ENCODE measurements around the gene C4orf51.
A peak's percentile ranks its signal among the peaks of the same experiment; 100 is the strongest.
"Not testable (repeated sequence)": the region's sequence is repeated elsewhere in the genome, so short reads cannot be mapped to it uniquely, and the experiment has no call there.

The C4orf51 gene

DNA sequence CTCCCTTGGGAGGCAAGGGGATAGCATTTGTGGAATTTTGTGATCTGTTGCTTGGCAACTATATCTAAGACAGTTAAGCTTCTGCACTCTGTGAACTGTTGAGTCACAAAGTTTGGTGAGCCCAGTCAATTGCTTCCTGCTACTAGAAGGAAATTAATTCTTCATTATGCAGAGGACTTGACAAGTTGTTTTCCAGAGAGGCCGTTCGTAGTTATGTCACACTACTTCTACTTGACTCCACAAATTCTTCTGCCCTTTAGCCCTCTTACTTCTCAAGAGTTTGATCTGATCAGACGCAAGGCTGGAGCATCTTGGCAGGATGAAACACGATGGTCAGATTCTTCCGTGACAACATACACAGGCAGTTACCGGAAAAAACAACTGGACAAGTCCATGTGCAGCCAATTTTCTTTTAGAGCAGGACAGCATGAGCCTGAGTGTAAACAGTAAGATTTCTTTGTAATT is at the start of gene C4orf51:
Gene C4orf51, plus strand, starts transcription at position 156 of the 465 bp plus-strand sequence. Its CDS starts 58 bp downstream, at position 214.
- DNase-seq (ENCODE audit: low read depth): peak; percentile 15

DNA sequence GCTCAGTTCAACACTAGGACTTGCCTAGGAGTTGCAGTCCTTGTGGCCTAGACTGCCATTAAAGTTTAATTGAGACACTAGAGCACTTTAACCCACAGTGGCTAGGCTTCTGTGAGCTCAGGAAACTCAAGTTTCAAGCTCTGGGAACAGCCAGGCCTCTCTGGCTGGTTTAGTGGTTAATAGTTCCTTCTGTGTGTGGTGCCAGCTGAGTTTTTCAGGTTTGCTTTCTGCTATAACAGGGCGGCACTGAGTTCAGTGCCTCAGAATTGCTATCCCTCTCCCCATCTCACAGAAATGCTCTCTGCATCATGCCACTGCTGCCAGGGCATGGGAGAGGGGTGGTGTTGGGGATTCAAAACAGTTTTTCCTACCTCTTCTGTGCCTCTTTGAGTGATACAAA is 44.8 kb upstream of the C4orf51 start:
- DNase-seq (ENCODE audit: low read depth): no peak

DNA sequence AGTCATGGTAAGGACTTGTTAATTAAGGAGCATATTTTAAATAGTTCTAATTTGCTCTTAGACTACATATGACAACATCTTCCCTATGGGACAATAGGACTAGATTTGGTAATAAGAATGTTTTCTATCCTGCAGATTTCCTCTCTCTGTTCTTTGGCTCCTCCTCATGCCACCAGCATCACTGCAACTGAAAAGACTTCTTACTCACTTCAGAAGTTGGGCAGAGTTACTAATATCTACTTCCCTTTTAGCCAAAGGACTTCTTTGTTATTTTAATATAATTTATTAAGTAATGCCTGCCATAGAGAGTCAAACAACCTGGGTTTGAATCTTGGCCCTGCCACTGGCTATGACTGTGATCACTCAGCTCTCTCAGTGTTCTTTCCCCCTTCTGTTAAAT is 44.3 kb upstream of the C4orf51 start:
- DNase-seq (ENCODE audit: low read depth): no peak

DNA sequence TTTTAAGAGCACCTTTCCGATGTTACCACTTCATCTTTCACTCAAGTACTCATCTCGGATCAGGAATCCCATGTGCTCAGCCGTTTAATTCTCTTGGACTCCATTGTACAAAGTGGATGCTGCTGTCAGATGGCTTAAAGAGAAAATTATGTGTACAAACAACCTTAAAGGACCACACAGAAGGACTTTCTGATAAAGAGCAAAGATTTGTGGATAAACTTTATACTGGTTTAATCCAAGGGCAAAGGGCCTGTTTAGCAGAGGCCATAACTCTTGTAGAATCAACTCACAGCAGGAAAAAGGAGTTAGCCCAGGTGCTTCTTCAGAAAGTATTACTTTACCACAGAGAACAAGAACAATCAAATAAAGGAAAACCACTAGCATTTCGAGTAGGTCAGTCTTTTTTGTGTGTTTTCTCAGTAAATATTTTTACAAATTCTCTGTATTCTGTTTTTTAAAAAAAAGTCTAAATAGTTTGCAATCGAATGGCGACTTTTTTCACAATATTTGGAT is 40.7 kb upstream of the C4orf51 start:
- no peak for DNase-seq (ENCODE audit: low read depth)

DNA sequence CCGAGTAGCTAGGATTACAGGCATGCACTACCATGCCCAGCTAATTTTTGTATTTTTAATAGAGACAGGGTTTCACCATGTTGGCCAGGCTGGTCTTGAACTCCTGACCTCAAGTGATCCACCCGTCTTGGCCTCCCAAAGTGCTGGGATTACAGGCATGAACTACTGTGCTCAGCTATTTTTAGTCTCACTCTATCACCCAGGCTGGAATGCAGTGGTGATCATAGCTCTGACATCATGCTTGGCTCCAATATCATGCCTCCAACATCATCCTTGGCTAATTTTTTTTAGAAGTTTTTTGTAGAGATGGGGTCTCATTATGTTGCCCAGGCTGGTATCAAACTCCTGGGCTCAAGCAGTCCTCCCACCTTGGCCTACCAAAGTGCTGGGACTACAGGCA is 39.7 kb upstream of the C4orf51 start:
- DNase-seq (ENCODE audit: low read depth): peak; percentile 48

DNA sequence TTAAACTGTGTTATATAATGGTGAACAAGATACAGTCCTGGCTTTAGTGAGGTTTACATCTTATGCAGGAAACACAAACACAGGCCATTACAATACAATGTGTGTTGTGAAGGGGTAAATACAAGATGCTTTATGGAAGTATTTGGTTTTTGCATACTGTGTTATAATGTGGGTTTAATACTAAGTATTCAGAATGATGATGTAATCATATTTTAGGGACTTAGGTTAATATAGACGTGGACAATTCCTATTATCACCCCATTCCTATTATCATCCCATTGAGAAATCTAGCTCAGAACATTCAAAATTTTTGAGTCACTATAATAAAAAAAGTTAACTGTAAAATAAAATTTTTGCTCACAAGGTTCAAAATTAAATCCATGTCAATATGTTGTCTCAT is 36.7 kb upstream of the C4orf51 start:
- no peak for DNase-seq (ENCODE audit: low read depth)

DNA sequence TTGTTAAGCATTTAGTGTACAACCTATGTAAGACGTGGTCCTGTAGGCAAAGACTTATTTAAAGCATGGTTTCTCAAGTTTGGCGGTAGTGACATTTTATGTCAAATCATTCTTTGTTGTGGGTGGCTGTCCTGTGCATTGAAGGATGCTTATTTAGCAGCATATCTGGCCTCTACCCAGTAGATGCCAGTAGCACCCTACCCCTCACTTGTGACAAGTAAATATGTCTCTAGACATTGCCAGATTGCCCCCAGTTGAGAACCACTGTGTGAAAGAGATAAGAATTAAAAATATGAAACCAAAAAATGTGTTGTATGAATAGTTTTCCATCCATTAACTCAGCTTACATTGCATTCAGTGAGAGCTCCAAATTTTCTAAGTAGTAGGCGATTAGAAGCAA is 35.2 kb upstream of the C4orf51 start:
- DNase-seq (ENCODE audit: low read depth): no peak

DNA sequence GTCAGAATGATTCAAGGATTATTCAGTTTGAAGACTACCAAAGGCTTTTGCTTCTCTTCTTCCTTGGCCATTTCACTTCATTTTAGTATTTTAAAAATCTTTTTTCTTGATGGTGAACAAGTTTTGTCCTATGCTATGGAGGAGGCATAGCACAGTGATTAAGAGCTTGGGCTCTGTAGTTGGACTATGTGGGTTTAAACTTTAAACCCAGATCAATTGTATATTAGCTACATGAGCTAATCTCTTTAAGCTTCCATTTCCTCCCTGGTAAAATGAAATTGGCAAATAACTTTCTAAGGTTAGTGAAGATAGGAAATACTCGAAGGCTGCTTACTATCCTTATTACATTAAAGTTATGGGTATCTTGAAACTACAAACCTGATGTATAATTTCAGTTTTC is 23.8 kb upstream of the C4orf51 start:
- DNase-seq (ENCODE audit: low read depth): no peak

DNA sequence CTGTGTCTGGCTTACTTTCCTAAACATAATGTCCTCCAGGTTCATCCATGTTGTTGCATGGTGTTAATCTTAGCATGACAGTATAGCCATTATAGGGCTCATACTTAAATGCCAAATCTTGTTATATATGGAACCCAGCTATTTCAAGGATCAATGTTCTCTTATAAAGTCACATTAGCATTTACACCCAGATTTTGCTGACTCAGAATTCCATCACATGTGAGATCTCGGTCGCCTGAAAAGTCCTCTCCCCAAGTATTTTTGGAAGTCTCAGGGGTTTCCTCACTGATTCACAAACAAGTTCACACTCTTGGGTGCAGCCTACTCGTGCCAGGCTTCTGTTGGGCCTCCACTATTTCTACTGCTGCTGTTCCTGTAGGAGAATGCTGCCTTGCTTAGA is 19.9 kb upstream of the C4orf51 start:
- DNase-seq (ENCODE audit: low read depth): no peak

DNA sequence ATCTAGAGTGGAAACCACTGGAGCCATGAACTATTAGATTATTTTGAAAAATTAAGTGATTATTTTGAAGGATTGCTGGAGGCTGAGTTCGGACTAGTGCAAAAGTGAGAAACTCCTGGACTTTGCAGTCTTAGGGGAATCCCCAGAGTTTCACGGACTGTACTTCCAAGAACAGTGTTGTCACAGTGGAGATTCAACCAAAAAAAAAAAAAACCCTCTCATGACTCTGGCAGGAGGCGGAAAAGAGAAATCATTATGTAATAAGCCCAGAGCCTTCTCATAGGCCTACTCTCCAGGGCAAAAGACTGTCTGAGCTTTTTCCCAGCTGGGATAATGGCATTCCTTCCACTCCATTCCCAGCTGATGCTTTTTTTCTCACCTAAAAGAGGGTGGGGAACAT is 16.8 kb upstream of the C4orf51 start:
- no peak for DNase-seq (ENCODE audit: low read depth)

DNA sequence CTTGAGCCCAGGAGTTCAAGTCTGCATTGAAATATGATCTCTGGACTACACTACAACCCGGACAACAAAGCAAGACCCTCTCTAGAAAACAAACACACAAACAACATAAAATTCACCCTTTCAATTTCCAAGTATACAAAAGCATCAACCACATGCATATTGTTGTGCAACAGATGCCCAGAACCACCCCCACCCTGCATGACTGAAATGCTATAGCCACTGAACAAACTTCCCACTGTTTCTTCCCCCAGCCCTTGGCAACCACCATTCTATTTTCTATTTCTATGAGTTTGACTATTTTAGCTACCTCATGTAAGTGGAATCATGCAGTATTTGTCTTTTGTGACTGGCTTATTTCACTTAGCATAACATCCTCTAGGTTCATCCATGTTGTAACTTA is 14.2 kb upstream of the C4orf51 start:
- no peak for DNase-seq (ENCODE audit: low read depth)

DNA sequence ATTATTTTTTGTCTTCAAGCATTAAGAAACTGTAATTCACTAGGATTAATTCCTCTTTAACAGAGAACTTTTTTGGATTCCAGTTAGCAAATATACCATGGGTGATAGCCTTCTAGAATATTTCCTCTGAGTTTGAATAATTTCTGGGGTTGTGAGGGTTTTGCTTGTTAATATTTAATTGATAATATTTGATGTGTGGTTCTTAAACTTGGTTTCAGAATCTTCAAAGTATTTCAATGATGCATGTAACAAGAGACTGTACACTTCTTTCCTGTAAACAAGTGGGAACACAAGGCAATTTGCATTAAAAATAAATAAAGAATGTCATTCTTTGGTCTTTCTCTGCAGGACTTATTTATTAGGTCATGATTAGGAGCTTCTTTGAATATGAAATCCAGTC is 9.5 kb upstream of the C4orf51 start:
- no peak for DNase-seq (ENCODE audit: low read depth)

DNA sequence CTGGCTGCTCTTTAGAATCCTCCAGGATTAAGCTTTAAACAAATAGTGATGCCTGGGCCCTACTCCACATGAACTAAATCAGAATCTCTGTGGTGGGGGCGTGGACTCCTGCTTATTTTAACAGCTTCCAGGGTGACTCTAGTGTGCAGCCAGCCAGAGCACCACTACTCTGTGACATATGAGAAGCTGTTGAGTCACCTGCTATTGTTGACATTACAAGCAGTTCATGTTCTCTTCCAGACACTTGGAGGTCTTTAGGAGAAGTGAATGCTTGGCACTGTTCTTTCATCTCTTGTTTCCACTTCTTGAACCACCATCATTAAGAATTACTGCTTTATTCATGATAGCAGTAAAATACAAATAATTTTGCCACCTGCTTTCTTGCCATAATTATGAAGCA is 426 bp upstream of the C4orf51 start:
- peak; percentile 81 for DNase-seq (ENCODE audit: low read depth)

DNA sequence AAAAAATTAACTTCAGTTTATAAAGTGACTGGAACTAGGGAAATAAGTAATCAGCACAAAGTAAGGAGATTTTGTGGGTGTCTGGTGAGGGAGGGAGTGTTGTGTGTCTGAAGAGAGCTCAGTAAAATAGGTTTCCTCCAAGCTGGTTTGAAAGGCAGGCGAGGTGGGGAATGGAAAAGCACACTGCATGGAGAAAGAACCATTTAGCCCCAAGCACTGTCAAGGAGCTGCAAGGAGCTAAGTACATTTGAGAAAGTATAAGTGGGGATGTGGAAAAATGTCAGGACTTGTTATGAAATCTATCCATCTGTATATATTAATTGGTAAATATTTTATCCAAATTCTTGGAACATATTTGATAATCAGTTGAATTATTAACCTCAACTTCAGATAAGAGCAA is 956 bp downstream of the C4orf51 start:
- DNase-seq (ENCODE audit: low read depth): no peak

DNA sequence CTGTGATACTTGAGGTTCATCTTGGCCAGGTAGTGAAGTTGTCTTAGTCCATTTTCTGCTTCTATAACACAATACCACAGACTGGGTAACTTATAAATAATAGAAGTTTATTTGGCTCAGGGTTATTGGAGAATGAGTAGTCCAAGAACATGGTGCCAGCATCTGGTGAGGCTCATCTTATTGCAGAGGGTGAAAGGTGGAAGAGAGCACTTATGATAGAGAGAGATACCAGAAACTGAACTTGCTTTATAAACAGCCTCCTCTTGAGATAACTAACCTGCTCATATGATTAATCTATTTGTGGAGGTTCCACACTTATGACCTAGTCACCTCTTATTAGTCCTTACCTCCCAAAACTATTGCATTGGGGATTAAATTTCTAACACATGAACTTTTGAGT is 1.6 kb downstream of the C4orf51 start:
- DNase-seq (ENCODE audit: low read depth): no peak

DNA sequence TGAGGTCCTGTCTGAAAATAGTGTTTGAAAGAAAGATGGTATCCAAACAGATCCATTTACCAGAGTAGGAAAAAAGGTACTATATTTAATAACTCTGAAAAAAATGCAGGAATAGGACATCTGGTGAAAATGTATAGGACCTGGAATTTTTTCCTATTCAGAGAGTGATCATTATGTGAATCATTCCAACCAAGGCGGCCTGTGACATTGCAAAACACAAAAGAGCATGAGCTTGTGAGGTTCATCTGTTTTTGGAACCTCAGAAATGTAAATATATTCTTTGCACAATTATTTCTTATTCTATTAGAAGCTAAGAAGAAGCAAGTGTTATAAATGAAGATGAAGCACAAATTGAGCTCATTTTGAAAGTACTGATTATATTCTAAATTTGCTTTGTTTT is 2.0 kb downstream of the C4orf51 start:
- DNase-seq (ENCODE audit: low read depth): peak; percentile 2

DNA sequence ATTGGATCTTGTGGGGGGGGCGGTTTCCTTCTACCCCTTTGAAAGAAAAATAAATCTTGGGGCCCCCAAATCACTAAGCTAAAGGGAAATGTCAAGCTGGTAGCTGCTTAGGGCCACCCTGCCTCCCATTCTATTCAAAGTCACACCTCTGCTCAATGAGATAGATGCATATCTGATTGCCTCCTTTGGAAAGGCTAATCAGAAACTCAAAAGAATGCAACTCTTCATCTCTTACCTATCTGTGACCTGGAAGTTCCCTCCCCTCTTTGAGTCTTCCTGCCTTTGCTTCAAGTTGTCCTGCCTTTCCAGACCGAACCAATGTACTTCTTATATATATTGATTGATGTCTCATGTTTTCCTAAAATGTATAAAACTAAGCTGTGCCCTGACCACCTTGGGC is 7.0 kb downstream of the C4orf51 start:
- no peak for DNase-seq (ENCODE audit: low read depth)

DNA sequence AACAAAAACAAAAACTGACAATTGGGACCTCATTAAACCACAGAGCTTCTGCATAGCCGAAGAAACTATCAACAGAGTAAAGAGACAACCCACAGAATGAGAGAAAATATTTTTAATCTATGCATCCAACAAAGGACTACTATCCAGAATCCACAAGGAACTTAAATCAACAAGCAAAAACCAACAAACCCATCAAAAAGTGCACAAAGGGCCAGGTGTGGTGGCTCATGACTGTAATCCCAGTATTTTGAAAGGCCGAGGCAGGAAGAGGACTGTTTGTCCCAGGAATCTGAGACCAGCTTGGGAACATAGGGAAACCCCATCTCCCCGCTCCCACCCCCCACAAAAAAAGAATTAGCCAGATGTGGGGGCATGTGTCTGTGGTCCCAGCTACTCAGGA is 10.7 kb downstream of the C4orf51 start:
- no peak for DNase-seq (ENCODE audit: low read depth)

DNA sequence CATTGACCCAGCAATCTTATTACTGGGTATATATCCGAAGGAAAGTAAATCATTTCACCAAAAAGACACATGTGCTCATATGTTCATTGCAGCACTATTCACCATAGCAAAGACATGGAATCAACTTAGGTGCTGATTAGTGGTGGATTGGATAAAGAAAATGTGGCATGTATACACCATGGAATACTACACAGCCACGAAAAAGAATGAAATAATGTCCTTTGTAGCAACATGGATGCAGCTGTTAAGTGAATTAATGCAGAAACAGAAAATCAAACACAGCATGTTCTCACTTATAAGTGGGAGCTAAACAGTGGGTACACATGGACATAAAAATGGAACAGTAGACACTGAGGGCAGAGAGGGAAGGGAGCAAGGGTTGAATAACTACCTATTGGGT is 11.5 kb downstream of the C4orf51 start:
- not testable (repeated sequence) for DNase-seq (ENCODE audit: low read depth)

DNA sequence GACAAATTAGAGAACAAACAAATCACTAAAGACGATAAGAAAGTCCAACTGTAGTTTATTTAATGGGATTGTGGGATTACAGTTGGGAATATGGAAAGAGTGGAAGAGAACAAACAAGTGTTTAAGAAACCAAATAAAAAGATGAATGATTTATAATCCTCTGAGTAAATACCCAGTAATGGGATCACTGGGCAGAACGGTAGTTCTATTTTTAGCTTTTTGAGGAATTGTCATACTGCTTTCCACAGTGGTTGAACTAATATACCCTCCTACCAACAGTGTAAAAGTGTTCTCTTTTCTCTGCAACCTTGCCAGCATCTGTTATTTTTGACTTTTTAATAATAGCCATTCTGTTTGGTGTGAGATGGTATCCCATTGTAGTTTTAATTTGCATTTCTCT is 15.0 kb downstream of the C4orf51 start:
- no peak for DNase-seq (ENCODE audit: low read depth)

DNA sequence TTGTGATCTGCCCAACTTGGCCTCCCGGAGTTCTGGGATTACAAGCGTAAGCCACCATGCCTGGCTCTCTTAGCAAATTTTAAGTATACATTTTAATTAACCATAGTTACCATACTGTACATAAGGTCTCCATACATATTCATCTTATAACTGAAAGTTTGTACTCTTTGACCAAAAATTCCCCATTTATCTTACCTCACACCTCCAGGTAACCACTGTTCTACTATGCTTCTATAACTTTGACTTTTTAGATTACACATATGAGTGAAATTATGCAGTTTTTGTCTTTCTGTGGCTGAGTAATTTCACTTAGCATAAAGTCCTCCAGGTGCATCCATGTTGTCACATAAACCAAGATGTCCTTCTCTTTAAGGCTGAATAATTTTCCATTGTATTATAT is 17.4 kb downstream of the C4orf51 start:
- no peak for DNase-seq (ENCODE audit: low read depth)

DNA sequence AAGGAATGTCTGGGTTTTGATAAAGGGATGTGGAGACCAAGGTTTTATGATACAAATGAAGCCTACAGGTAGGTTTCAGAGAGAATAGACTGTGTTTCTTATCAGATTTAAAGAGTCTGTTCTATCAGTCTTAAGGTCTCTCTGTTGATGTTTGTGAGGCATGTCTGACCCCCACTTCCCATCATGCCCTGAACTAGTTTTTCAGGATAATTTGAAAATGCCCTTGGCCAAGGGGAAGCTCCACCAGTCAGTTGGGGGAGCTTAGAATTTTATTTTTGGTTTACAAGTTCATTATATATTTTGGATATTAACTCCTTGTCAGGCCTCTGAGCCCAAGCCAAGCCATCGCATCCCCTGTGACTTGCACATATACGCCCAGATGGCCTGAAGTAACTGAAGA is 18.6 kb downstream of the C4orf51 start:
- DNase-seq (ENCODE audit: low read depth): no peak

DNA sequence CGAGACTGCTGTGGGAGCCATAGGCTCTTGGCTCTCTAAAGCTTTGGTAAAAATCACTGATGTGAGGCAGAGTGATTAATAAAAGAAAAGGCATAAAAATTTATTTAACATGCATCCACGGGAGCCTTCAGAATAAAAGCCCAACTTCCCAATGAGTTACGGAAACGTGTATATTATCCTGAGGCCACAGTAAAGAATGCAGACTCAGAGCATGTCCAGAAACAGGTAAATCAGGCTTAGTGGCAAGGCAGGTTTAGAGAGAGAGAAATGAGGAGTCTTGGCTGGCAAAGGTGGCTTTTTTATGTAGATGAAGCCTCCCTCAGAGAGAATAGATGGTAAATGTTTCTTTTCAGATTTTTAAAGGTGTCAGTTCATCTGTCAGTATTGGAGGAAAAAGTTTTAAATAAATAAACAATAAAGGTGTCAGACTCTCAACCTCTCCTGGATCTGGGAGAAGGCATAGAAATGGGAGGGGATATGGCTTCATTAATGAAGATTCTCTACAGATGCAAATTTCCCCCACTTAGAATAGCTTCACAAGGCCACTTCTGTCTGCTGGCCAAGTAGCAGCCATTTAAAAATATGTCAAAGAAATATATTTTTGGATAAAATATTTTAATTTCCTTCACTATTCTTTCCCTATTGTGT is 24.0 kb downstream of the C4orf51 start:
- no peak for DNase-seq (ENCODE audit: low read depth)

DNA sequence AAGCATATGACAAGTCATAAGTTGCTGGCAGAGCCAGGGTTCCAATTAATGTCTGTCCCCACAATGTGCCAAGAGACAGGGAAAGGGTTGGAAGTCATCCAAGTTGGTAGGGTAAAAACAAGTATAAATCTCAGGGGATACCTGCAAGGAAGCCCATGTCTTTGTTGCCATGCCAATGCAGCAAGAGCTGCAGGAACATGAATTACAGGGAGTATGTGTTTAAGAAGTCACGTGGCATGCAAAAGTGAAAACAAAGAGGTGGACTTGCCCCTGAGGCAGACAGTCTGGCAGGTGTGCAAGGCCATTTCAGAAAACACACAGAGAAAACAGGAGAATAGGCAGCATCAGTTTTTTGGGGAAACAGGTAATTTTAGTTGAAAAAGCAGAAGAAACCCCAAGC is 29.4 kb downstream of the C4orf51 start:
- DNase-seq (ENCODE audit: low read depth): no peak

Data from non-pigmented ciliary epithelial cell (primary cell).